AG20443 (cell line): ENCODE measurements around the gene PPP4R3B.

Source experiments
- DNase-seq: peaks from one replicate; pipeline ENCODE4 v3.0.0; 2012; ENCODE audit warnings: low spot score, mixed read lengths

Gene PPP4R3B

GRCh38 chr2:55511508-55512124 lies 105.8 kb downstream of the PPP4R3B start:
- DNase-seq: peak; percentile 57

- no peak for DNase-seq
These were observed 114.8 kb downstream of the PPP4R3B start for GRCh38 chr2:55502590-55503141.

GRCh38 chr2:55500025-55500424 lies 117.4 kb downstream of the PPP4R3B start:
- peak; percentile 72 for DNase-seq

GRCh38 chr2:55498582-55498981 lies 118.8 kb downstream of the PPP4R3B start:
- DNase-seq: no peak
